Measurements from ENCODE around the gene GNAQ.

- TF ChIP-seq CTCF (conservative IDR thresholded peaks at IDR 0.05; ENCODE audit: low read depth, low read length) = no peak
- TF ChIP-seq MXI1 (IDR thresholded peaks at IDR 0.05; ENCODE audit: borderline replicate concordance, low read depth, low read length) = no peak
Observed at GRCh38 chr9:78029551-78030295, 1.9 kb downstream of the GNAQ start.

All from IMR-90 (cell line).